SK-N-MC (cell line): Measurements from ENCODE around the gene DAD1.
A peak's percentile ranks its signal among the peaks of the same experiment; 100 is the strongest.
"Not testable (repeated sequence)": the region's sequence is repeated elsewhere in the genome, so short reads cannot be mapped to it uniquely, and the experiment has no call there.

Source experiments
- DNase-seq: peaks from one replicate; pipeline ENCODE4 v3.0.0-alpha.2; 2011; ENCODE audit warnings: low read depth, low spot score
- H3K27ac ChIP-seq: fragments of 200-600 bp; sonication (generic); 2 replicates; pipeline ENCODE4 v1.5.1; 2016; ENCODE audit warnings: mixed run types
- H3K36me3 ChIP-seq: fragments of 200-600 bp; sonication (generic); 2 replicates; pipeline ENCODE4 v1.6.1; 2017; ENCODE audit warnings: antibody characterized with exemption, low read length, mixed read lengths; ENCODE audit not compliant: insufficient read depth
- H3K4me3 ChIP-seq: fragments of 200-600 bp; sonication (generic); 2 replicates; pipeline ENCODE4 v1.5.1; 2016
- H3K9ac ChIP-seq: fragments of 200-600 bp; sonication (generic); 2 replicates; pipeline ENCODE4 v1.8.0; 2017; ENCODE audit warnings: mixed run types, mixed read lengths; ENCODE audit not compliant: insufficient read length
- H3K9me3 ChIP-seq: fragments of 200-600 bp; sonication (generic); 2 replicates; pipeline ENCODE4 v1.6.1; 2017; ENCODE audit warnings: low read depth, mild to moderate bottlenecking, antibody characterized with exemption, low read length, moderate library complexity, mixed read lengths
- EZH2 ChIP-seq: fragments of 200-600 bp; sonication (generic); IDR thresholded peaks from one replicate; pipeline ENCODE4 v1.6.1; 2017; ENCODE audit warnings: antibody characterized with exemption
- FOXP2 ChIP-seq: optimal IDR thresholded peaks from 2 replicates; pipeline ENCODE3; 2011; ENCODE audit warnings: mild to moderate bottlenecking, moderate library complexity; ENCODE audit not compliant: insufficient read depth; ENCODE audit errors: extremely low read length, control extremely low read depth
- POLR2AphosphoS5 ChIP-seq: IDR thresholded peaks from 2 replicates; pipeline ENCODE4 v1.6.1; 2012; ENCODE audit warnings: mild to moderate bottlenecking, low read depth, low read length, borderline replicate concordance

Gene DAD1

DNA sequence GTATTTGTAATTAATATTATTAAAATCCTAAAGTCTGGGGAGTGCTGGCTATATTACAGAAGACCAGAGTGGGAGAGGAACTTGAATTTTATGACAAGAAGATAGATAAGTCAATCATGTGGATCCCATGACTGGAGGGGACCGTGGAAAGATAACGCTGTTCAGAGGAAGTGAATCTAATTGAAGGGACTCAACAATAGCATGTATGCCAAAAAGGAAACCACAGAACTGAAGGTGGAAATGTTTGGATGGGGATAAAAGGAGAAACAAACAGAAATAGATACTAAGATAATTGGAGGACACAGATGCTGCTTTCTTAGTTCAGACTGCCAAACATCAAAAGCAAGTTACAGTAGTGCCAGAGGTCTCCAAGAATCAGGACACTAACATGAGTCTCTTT, 34.0 kb upstream of the DAD1 start:
- Histone ChIP-seq H3K9me3 (no peaks in the 10 kb centered on the region), H3K4me3 (no peak overlapping the region), H3K27ac (no peak overlapping the region), H3K9ac (no peak overlapping the region), H3K36me3 (no peaks in the 10 kb centered on the region)
- TF ChIP-seq FOXP2 = no peak
- TF ChIP-seq POLR2AphosphoS5 = no peak
- no peak for TF ChIP-seq EZH2
- no peak for DNase-seq

DNA sequence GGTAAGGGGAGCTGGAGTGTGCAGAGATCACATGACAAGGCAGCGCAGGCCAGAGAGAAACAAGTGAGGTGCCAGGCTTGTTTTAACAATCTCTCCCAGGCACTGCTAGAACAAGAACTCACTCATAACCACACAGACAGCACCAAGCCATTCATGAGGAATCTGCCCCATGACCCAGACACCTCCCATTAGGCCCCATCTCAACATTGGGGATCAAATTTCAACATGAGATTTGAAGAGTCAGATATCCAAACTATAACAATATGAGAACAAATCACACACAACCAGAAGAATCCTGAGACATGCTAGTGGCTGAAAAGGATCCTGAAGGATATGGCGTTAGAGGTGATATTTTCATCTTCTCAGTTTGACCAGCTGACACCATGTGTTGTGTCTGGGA, 33.2 kb upstream of the DAD1 start:
- Histone ChIP-seq H3K9me3 (no peaks in the 10 kb centered on the region), H3K36me3 (no peaks in the 10 kb centered on the region), H3K9ac (no peak overlapping the region), H3K27ac (no peak overlapping the region), H3K4me3 (no peak overlapping the region)
- no peak for DNase-seq
- no peak for TF ChIP-seq FOXP2

DNA sequence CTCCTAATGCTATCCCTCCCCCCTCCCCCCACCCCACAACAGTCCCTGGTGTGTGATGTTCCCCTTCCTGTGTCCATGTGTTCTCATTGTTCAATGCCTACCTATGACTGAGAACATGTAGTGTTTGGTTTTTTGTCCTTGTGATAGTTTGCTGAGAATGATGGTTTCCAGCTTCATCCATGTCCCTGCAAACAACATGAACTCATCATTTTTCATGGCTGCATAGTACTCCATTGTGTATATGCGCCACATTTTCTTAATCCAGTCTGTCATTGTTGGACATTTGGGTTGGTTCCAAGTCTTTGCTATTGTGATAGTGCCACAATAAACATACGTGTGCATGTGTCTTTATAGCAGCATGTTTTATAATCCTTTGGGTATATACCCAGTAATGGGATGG, 26.7 kb upstream of the DAD1 start:
- not testable (repeated sequence) for H3K9ac ChIP-seq, H3K4me3 ChIP-seq, H3K27ac ChIP-seq, H3K36me3 ChIP-seq, DNase-seq, H3K9me3 ChIP-seq

DNA sequence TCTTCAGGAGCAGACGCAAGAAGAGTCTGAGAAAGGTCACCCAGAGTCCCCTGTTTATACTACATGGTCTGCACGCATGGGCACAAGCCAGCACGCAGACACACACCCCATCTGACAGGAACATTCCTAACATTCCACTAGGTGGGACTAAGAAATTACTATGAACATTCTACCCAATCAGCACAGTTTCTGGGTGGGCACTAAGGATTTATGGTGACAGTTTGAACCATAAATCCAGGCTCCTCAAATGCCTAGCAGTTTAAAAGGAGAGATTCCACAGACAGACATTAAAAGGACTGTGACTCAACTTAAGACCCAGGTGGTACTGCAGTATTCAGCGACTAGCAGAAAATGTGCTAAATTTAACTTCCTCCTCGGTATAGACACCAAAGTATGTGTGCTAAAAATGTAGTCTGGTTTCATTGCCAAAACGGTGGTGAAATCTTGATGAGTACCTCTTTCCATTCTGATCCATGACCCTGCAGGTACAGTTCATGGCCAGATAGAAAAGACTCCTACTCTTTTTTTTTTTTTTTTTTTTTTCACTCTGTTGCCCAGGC, 25.3 kb upstream of the DAD1 start:
- Histone ChIP-seq H3K36me3 (peaks cover 16% of the 10 kb centered on the region; the same call in 1 of the 2 replicates), H3K9me3 (no peaks in the 10 kb centered on the region), H3K27ac (peak overlapping the region; percentile 94), H3K9ac (peak overlapping the region; percentile 39), H3K4me3 (peak overlapping the region; percentile 67)
- TF ChIP-seq EZH2 = no peak
- TF ChIP-seq FOXP2 = no peak
- TF ChIP-seq POLR2AphosphoS5 = no peak
- peak; percentile 76 for DNase-seq

DNA sequence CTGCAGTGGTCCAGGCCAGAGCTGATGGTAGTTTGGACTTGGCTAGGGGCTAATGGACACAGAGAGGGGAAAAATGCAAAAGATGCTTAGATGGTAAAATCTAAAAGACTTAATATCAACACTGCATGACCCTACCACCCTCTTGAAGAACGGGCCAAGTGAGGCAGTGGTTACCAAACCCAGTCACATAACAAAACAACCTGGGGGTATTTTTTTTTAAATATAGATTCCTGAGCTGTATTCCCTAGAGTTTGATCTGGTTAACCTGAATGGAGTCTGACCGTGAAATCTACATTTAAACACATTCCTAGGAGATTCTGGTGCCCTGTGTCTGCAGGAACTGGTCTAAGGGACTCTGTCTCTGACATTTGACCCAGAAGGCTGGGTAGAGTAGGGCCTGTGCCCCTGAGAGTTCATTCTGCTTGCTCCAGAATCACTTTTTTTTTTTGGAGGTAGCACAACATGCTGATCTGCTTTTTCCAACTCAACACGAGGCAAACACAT, 24.8 kb upstream of the DAD1 start:
- TF ChIP-seq POLR2AphosphoS5 = no peak
- TF ChIP-seq EZH2 = no peak
- TF ChIP-seq FOXP2 = no peak
- peaks cover 16% of the 10 kb centered on the region; the same call in 1 of the 2 replicates for H3K36me3 ChIP-seq
- H3K9me3 ChIP-seq = no peaks in the 10 kb centered on the region
- DNase-seq = no peak
- H3K4me3 ChIP-seq = peak overlapping the region; percentile 67
- peak overlapping the region; percentile 39 for H3K9ac ChIP-seq
- H3K27ac ChIP-seq = peak overlapping the region; percentile 94

DNA sequence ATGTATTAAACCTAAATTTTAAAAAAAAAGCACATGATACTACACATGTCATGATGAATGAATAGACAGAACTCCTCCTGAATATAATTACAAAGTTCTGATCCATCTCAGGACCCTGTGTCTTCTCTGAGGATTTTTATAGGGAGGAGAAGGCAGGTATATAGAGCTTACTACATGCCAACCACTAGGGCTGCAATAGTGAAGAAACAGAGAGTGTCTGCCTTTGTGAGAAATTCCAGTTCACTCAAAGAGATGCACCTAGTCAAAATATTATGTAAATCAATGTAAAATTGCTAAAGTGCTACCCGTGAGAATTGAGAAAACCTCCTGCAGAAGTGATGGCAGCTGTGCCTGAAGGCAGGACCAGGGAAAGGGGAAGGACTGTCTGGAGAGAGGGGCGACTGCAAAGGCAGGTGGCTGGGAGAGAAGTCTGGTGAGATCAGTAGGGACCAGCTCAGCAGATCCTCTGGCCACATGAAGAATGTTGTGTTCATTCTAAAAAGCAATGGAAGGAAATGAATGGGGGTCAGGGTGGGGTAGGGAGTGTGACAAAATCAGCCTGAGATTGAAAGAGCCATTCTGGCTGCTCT, 24.2 kb upstream of the DAD1 start:
- Histone ChIP-seq H3K9me3 (no peaks in the 10 kb centered on the region), H3K27ac (peak overlapping the region; percentile 94), H3K9ac (peak overlapping the region; percentile 39), H3K36me3 (peaks cover 16% of the 10 kb centered on the region; the same call in 1 of the 2 replicates), H3K4me3 (peak overlapping the region; percentile 67)
- TF ChIP-seq EZH2 (no peak), POLR2AphosphoS5 (no peak), FOXP2 (no peak)
- DNase-seq = no peak

DNA sequence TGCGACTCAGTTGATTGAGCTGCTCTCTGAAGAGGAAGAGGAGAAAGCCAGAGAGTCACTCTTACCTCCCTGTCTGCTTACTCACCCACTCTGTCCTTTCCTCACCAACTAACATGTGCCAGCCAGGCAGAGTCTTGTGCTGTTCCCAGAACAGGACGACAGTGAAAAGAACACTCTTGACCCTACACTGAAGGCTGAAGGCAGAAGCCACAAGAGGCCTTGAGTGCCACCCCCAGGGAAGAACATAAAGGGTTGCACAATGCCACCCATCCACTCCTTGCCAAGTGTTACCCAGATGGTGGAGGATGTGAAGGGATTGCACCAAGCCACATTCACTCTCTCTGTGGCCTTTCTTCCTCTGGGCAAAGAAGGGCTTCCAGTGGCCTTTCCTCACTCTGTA, 21.9 kb upstream of the DAD1 start:
- Histone ChIP-seq H3K36me3 (peaks cover 25% of the 10 kb centered on the region; the same call in 1 of the 2 replicates), H3K27ac (no peak overlapping the region)

DNA sequence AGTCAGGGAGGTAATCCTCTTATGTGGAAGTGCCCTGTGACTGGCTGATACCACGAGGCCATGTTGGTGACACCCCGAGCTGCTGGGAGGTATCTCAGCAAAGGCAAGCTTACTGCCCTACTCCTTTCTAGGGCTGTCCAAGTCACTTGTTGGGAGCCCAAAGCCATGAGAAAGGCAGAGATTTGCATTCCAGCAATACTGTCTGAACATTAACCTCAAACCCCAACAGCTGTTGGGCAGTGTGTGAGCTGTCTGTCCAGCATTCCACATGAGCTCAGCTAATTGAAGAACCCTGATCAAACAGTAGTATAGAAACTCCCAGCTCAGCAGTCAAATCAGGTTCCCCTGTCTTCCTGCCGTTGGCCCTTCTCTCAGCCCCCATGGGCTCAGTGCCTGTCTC, 18.3 kb upstream of the DAD1 start:
- Histone ChIP-seq H3K9ac (no peak overlapping the region), H3K4me3 (no peak overlapping the region), H3K36me3 (peaks cover 39% of the 10 kb centered on the region; the same call in 1 of the 2 replicates), H3K9me3 (no peaks in the 10 kb centered on the region), H3K27ac (no peak overlapping the region)
- DNase-seq = no peak
- TF ChIP-seq POLR2AphosphoS5 (no peak), EZH2 (no peak)

More for the DNA sequence above, 21.9 kb upstream of the DAD1 start:
- Histone ChIP-seq H3K4me3 (no peak overlapping the region), H3K9me3 (no peaks in the 10 kb centered on the region), H3K9ac (no peak overlapping the region)
- TF ChIP-seq EZH2 (no peak), FOXP2 (no peak), POLR2AphosphoS5 (no peak)
- DNase-seq = no peak

DNA sequence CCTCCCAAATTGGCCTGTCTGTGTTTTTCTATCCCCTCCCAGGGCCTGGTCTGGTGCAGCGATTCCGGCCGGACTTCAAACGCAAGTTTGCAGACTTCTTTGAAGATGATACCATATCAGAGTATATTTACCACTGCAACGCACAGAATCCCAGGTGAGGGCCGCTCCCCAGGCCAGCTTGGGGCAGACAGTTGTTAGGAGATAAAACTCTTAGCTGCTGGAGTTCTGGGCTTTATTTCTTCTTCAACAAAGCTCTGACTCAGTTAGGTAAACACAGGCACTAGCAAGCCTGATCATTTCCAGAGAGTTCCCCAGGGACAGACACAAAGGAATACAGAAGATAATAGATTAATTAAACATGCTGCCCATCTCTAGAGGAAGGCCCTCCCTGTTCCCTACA, 17.4 kb upstream of the DAD1 start:
- no peak overlapping the region for H3K9ac ChIP-seq
- H3K9me3 ChIP-seq = no peaks in the 10 kb centered on the region
- no peak for TF ChIP-seq FOXP2
- TF ChIP-seq POLR2AphosphoS5 = no peak
- DNase-seq = no peak
- no peak overlapping the region for H3K27ac ChIP-seq
- peaks cover 44% of the 10 kb centered on the region; the same call in 1 of the 2 replicates for H3K36me3 ChIP-seq
- no peak overlapping the region for H3K4me3 ChIP-seq
